Ovary (tissue), 9 donors: ENCODE measurements around the gene PYGL. TPM values are rescaled to one million over a fixed set of nuclear protein-coding genes. Genes with fewer than 3 reads are reported as not detected.

Source experiments
- DNase-seq, 5 donors: peaks; one replicate each; pipeline ENCODE4 v3.0.0-alpha.2; 2019 to 2020
- H3K27ac ChIP-seq, 2 donors: fragments of 200-600 bp; one replicate each; pipeline versions ENCODE4 v1.5.1 to v1.8.0; 2019 to 2022
- H3K27me3 ChIP-seq: fragments of 200-600 bp; one replicate; pipeline ENCODE4 v1.8.0; 2022
- H3K36me3 ChIP-seq: fragments of 200-600 bp; sonication (generic); one replicate; pipeline ENCODE4 v1.5.1; 2019
- H3K4me1 ChIP-seq: one replicate; pipeline ENCODE4 v1.8.1; 2013; ENCODE audit warnings: mild to moderate bottlenecking, moderate library complexity; ENCODE audit not compliant: insufficient read depth
- H3K4me3 ChIP-seq: fragments of 200-600 bp; sonication (generic); one replicate; pipeline ENCODE4 v1.5.1; 2017
- H3K9me3 ChIP-seq, 2 donors: fragments of 200-600 bp in 1 of 2; sonication (generic) in 1 of 2; one replicate each; pipeline versions ENCODE4 v1.5.1 to v1.8.1; 2013 to 2019; ENCODE audit warnings: mild to moderate bottlenecking in 1 of 2, moderate library complexity in 1 of 2
- EP300 ChIP-seq: sonication (generic); formaldehyde crosslinking; IDR thresholded peaks from one replicate; pipeline ENCODE4 v1.6.1; 2017; ENCODE audit warnings: antibody characterized with exemption
- POLR2A ChIP-seq: fragments of 450-650 bp; IDR thresholded peaks from one replicate; pipeline ENCODE4 v1.6.1; 2017; ENCODE audit warnings: antibody characterized with exemption, mild to moderate bottlenecking, moderate library complexity
- WGBS, 3 donors: extraction: QIAGEN DNeasy Blood & Tissue Kit in 1 of 3; methylation state at CpG; one replicate each; pipeline versions ENCODE4 v1.1.5 to v1.1.7; 2013 to 2017; 5-methylcytosine and 5-hydroxymethylcytosine counted together
- intact Hi-C, 4 donors: fragments of 100-400 bp; cut with DNase I; formaldehyde crosslinking; loops; one replicate each; pipeline versions ENCODE4 v1.11.0 to v1.15.1; 2022 to 2023
- polyA plus RNA-seq, 2 donors: library from polyadenylated mRNA; stranded (reverse); fragments of 200-250 nt in 1 of 2; fragments of 350-450 nt in 1 of 2; fragmentation: Illumina TruSeq in 1 of 2; extraction: RNeasy Lipid Tissue Mini Kit (QIAGEN cat#74804) in 1 of 2; gene quantifications; one replicate each; pipeline ENCODE4 v1.2.3, GENCODE V29; 2013 to 2014
- total RNA-seq, 7 donors: library from RNA; depleted of rRNA in 2 of 7; stranded (reverse); fragments of >200 nt in 2 of 7; fragmentation: NEBNext Ultra II Directional in 3 of 7; extraction: Animal tissue kit (Norgen Biotek cat#: 25700) in 3 of 7; gene quantifications; one replicate each; pipeline versions ENCODE4 v1.1.0 to v1.2.4, GENCODE V29; 2016 to 2023
- TF ChIP-seq, protein P1 (sequence below), 3 donors: fragments of 450-650 bp in 2 of 3; fragments of 200-600 bp in 1 of 3; IDR thresholded peaks; one replicate each; pipeline versions ENCODE4 v1.5.1 to v1.8.0; 2016 to 2022; ENCODE audit warnings: antibody characterized with exemption in 3 of 3, mild to moderate bottlenecking in 1 of 3
- donor health status: DM: no; HTN: no; CAD: no; lungs with moderate emphysema.
- donor health status: DM: no; HTN: no; CAD: no.
- donor health status: Bipolar disorder and iron deficiency.
- donor health status: DM: yes; HTN: yes; CAD: no.
- donor health status: DM: no; HTN: no; CAD: no.
- donor health status: DM: yes; HTN: yes; CAD: no.

PYGL gene
- total and polyA plus RNA-seq, 9 donors = 19.6 to 53.7 (median 32.6) TPM

DNA sequence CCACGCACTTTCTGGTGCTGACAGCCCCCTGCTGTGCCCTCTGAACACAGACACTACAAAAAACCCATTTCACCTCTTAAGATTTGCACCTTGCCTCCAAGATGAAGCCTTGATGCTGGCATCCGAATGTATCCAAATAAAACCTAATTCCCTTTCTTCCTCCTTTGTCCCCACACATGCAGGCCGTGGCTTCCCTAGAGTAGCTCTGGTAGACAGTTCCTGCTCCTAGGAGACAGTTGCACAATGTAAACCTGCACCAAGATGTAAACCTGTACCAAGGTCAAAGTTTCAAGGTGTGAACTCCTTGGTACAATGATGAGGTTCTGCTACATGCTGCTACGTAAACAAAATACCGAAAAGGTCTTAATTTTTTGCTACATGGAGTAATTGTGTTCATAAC lies 73.1 kb downstream of the PYGL start:
- Histone ChIP-seq H3K27ac (no peak overlapping the region), H3K27me3 (no peaks in the 10 kb centered on the region), H3K9me3 (no peaks in the 10 kb centered on the region), H3K4me3 (no peak overlapping the region), H3K36me3 (no peaks in the 10 kb centered on the region), H3K4me1 (peaks cover 3% of the 10 kb centered on the region)
- intact Hi-C loops = no loop called here
- no peak for TF ChIP-seq POLR2A
- TF ChIP-seq, protein P1, sequence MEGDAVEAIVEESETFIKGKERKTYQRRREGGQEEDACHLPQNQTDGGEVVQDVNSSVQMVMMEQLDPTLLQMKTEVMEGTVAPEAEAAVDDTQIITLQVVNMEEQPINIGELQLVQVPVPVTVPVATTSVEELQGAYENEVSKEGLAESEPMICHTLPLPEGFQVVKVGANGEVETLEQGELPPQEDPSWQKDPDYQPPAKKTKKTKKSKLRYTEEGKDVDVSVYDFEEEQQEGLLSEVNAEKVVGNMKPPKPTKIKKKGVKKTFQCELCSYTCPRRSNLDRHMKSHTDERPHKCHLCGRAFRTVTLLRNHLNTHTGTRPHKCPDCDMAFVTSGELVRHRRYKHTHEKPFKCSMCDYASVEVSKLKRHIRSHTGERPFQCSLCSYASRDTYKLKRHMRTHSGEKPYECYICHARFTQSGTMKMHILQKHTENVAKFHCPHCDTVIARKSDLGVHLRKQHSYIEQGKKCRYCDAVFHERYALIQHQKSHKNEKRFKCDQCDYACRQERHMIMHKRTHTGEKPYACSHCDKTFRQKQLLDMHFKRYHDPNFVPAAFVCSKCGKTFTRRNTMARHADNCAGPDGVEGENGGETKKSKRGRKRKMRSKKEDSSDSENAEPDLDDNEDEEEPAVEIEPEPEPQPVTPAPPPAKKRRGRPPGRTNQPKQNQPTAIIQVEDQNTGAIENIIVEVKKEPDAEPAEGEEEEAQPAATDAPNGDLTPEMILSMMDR (IDR thresholded peaks at IDR 0.05) = no peak
- no peak for TF ChIP-seq EP300
- DNase-seq = no peak
- 89 to 95% (median 94%) methylated on average over 5 of the region's 5 CpGs for WGBS, 3 donors

DNA sequence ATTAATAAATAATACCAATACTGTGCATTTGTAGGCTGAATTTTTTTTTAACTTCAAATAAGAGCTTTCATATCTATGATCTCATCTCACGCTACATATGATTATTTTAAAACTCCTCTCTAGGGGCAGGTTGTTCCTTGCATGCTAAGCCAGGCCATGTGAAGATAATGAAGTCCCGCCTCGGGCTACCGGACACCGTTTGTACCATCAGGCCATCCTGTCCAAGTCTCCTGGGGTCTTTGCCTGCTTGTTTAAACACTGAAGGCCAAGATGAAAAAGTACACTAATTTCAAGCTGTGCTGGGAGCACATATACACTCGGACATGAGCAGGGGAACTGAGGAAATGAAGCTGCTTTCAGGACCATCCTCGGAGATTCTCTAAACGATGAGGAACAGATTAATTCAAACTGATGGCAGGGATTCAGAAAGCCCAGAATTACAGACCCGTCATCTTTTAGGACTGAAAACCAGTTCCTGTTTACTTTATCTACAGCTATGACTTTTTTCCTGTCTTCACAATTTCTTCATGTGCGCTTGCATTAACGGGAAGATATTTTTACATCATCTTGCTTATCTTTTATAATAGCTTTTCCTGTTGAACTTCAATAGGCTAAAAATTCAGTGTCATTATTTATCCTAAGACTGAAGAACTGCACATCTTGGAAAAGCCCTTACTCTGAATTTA lies 78.7 kb downstream of the PYGL start:
- 60 to 62% (median 61%) methylated on average over 11 of the region's 11 CpGs for WGBS, 3 donors
- intact Hi-C loops = no loop called here
- TF ChIP-seq EP300 (no peak), POLR2A (no peak)
- Histone ChIP-seq H3K4me3 (no peak overlapping the region), H3K4me1 (no peaks in the 10 kb centered on the region), H3K27me3 (no peaks in the 10 kb centered on the region), H3K36me3 (no peaks in the 10 kb centered on the region), H3K9me3 (no peaks in the 10 kb centered on the region), H3K27ac (no peak overlapping the region)
- DNase-seq = no peak

GRCh38 chr14:50864946-50865345 lies 79.3 kb downstream of the PYGL start:
- 87 to 93% (median 89%) methylated on average over 5 of the region's 5 CpGs for WGBS, 3 donors
- H3K9me3 ChIP-seq = no peaks in the 10 kb centered on the region
- H3K27me3 ChIP-seq = no peaks in the 10 kb centered on the region
- no peak overlapping the region for H3K27ac ChIP-seq
- H3K4me3 ChIP-seq = no peak overlapping the region
- no peak for DNase-seq
- H3K36me3 ChIP-seq = no peaks in the 10 kb centered on the region
- TF ChIP-seq POLR2A (no peak), EP300 (no peak)
- TF ChIP-seq, protein P1 (IDR thresholded peaks at IDR 0.05) = no peak
- no peaks in the 10 kb centered on the region for H3K4me1 ChIP-seq
- intact Hi-C loops = no loop called here

DNA sequence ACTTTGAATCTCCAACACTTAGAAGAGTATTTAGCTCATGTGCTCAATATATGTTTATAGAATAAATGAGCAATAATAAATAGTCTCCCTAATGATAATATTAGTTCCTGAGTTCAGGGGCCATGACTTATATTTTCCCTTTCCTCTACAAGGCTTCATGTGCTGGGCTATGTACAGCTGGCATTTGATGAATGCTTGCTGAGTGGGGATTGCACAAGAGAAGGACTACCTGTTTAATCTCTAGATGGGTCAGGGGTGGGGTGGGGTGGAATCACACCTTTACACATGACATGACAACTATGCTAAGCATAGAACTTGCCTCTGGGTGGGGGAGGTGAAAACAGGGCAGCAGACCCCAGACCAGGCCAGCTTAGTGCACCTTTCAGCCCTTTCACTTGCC lies 80.0 kb downstream of the PYGL start:
- Histone ChIP-seq H3K4me3 (no peak overlapping the region), H3K4me1 (peaks cover 1% of the 10 kb centered on the region), H3K27me3 (no peaks in the 10 kb centered on the region), H3K9me3 (no peaks in the 10 kb centered on the region), H3K27ac (no peak overlapping the region), H3K36me3 (no peaks in the 10 kb centered on the region)
- no peak for TF ChIP-seq POLR2A
- TF ChIP-seq, protein P1 (IDR thresholded peaks at IDR 0.05) = no peak
- TF ChIP-seq EP300 = no peak
- intact Hi-C loops = no loop called here
- DNase-seq = no peak

- Histone ChIP-seq H3K4me3 (no peak overlapping the region), H3K9me3 (no peaks in the 10 kb centered on the region), H3K27ac (no peak overlapping the region), H3K36me3 (no peaks in the 10 kb centered on the region), H3K27me3 (no peaks in the 10 kb centered on the region), H3K4me1 (peaks cover 2% of the 10 kb centered on the region)
- TF ChIP-seq, protein P1 (IDR thresholded peaks at IDR 0.05) = no peak
- TF ChIP-seq POLR2A (no peak), EP300 (no peak)
- WGBS, 3 donors = 73 to 87% (median 77%) methylated on average over 4 of the region's 4 CpGs
- intact Hi-C loops = no loop called here
- no peak for DNase-seq
Observed at GRCh38 chr14:50862036-50862570, 82.2 kb downstream of the PYGL start.
